ENCODE measurements around the gene QKI.

The QKI gene

GRCh38 chr6:163392533-163392932 lies 22.0 kb upstream of the QKI start:
- DNase-seq (ENCODE audit: low read depth): no peak

DNA sequence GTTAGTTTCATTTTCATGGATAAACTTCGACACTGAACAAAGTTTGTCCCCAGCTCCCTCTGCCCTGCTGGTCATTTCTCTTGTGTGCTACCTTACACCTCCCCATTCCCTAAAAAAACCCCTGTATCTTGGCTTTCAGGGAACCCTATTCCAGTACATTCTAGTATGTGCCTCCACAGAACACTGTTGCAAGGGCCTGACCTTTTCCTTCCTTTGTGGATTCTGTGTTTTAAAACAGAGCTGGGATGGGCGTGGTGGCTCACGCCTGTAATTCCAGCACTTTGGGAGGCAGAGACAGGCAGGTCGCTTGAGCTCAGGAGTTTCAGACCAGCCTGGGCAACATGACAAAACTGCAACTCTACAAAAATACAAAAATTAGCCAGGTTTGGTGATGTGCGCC lies 20.6 kb upstream of the QKI start:
- DNase-seq (ENCODE audit: low read depth): no peak

- no peak for DNase-seq (ENCODE audit: low read depth)
Observed at GRCh38 chr6:163394659-163395058, 19.9 kb upstream of the QKI start.

DNA sequence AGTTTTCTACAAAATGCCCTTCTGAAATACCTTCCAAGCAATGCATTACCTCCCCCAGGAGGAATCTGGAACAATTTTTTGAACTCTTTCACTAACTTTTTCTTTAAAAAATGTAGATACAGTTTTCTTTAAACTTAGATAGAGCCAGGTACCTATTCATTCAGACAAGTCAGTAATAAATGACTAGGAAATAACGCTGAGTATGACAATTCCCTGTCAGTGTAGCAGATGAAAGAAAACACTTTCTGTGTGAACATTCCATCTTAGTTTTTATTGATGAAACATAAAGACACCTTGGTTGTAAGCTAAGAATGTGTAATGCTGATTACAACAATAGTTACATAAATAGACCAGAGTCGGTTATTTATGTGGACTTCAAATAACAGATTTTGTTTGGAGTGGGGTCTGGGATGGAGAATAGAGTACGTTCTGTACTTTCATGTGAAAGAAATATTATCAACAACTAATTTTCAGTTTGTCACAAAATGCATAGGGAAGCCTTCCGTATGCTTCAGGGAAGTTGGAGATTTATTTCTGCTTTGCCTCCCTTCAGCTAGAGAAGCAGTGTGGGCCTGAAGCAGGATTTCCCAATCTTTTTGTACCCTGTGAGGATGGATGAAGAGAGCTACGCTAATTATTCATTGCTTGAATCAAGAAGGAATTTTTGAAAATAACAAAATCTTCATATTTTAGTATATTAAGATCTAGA lies 19.2 kb upstream of the QKI start:
- no peak for DNase-seq (ENCODE audit: low read depth)

GRCh38 chr6:163395831-163396185 lies 18.7 kb upstream of the QKI start:
- DNase-seq (ENCODE audit: low read depth): no peak

- DNase-seq (ENCODE audit: low read depth): no peak
Observed at GRCh38 chr6:163397326-163397725, 17.2 kb upstream of the QKI start.

GRCh38 chr6:163398115-163398514 lies 16.4 kb upstream of the QKI start:
- no peak for DNase-seq (ENCODE audit: low read depth)

DNA sequence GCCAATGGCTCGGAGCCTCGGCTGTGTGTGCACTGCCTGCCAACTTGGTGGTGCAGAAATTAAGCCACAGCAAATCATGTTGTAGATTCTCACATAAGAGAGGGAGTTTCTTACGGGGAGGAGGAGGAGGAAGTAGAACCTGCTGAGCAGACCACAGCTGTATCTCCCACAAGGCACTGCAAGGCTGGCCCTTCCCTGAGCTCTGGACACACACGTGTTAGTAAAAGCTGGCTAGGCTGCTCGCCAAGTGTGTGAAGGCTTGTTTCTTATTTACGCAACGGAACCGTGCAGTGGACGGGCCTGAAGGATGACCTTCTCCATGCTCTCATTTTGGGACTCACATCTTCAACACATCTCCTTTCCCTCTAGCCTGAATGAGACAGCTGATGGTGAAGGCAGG lies 15.7 kb upstream of the QKI start:
- DNase-seq (ENCODE audit: low read depth): no peak

DNA sequence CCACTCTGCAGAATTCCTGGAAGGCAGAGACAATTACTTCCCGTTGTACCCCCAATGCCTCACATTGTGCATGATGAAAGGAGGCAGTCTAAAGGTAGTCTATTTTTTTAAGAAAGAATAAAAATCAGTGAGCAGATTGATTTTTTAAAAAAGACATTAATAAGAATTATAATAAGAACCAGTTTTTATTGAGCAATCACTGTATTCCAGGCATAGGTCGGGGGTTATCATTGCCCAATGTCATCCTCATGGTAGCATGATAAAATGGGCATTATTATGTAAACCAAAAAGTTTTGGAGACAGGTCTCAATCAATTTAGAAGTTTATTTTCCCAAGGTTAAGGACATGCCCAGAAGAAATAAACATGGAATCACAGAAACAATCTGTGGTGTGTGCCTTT lies 14.0 kb upstream of the QKI start:
- DNase-seq (ENCODE audit: low read depth): no peak

GRCh38 chr6:163401039-163401885 lies 13.3 kb upstream of the QKI start:
- no peak for DNase-seq (ENCODE audit: low read depth)

GRCh38 chr6:163402616-163403015 lies 11.9 kb upstream of the QKI start:
- no peak for DNase-seq (ENCODE audit: low read depth)

DNA sequence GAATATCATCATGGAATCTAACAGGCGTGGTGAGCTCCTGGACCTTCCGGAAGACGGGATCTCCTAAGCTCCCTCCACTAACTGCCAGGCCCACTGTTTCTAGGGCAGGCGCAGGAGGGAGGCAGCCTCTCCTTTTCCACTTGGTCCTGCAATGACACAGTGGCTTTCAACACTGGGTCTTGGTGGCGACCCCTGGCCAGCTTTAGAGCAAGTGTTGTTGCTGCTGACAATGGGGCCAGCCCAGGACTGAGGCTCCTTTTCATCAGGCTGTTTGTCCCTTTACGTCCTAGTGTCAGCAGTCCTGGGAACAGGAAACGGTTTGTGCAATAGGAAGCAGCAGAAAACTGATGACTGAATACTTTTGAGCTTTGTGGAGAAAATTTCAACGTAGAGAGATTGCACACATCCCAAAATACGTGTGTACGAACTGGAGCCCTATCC lies 9.7 kb upstream of the QKI start:
- no peak for DNase-seq (ENCODE audit: low read depth)

GRCh38 chr6:163405412-163406309 lies 8.9 kb upstream of the QKI start:
- no peak for DNase-seq (ENCODE audit: low read depth)

- DNase-seq (ENCODE audit: low read depth): no peak
Observed at GRCh38 chr6:163406366-163406765, 8.2 kb upstream of the QKI start.

- no peak for DNase-seq (ENCODE audit: low read depth)
Observed at GRCh38 chr6:163406830-163407229, 7.7 kb upstream of the QKI start.

GRCh38 chr6:163408352-163408991 lies 6.0 kb upstream of the QKI start:
- no peak for DNase-seq (ENCODE audit: low read depth)

GRCh38 chr6:163409712-163410111 lies 4.8 kb upstream of the QKI start:
- no peak for DNase-seq (ENCODE audit: low read depth)

DNA sequence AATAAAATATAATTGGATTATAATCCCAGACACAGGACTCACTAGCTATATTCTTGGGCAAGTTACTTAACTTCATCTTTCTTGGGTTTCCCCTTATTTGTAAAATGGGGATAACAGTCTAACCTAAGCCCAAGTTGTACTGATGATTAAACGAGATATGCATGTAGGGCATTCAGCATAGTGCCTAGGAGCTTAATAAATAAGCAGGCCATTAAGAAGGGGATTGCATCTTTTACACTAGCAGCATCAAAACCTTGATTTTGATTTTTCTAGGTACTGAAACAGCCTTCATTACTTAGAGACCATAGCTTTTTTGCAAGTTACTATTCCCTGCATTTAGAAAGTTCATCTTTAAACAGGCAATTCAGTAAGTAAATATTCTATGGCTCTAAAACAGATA lies 2.2 kb upstream of the QKI start:
- no peak for DNase-seq (ENCODE audit: low read depth)

DNA sequence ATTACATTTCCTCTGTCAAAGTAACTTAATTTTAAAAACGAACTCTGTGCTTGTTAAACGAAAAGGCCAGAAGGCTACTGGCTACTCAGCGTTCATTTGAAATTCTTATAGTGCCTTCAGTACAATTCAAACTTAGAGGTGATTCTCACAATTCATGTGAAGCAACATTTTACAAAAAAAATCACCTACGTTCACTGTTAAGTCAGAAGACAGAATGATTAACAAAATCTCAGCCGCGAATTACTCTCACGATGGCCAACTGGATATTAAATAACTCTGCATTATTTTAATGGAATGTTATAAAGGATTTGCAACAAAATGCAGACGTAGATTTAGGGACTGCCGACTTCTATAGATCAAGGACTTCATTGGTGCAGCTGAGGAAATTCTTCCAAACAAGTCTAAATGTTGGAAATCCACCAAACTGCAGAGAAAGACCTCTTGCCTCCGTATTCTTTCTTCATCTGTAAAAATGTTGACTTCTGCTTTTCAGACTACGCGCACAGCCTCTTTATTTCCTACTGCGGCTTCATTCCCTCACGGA lies 1.6 kb upstream of the QKI start:
- DNase-seq (ENCODE audit: low read depth): no peak

GRCh38 chr6:163413345-163414116 lies 987 bp upstream of the QKI start:
- peak; percentile 87 for DNase-seq (ENCODE audit: low read depth)

Data from stimulated activated CD4-positive, alpha-beta T cell treated with anti-CD3 and anti-CD28 coated beads, Interleukin-2, amount 100 ng/mL, for 4 hours (primary cell).